ENCODE results near the gene ACVR1B.

Gene ACVR1B

DNA sequence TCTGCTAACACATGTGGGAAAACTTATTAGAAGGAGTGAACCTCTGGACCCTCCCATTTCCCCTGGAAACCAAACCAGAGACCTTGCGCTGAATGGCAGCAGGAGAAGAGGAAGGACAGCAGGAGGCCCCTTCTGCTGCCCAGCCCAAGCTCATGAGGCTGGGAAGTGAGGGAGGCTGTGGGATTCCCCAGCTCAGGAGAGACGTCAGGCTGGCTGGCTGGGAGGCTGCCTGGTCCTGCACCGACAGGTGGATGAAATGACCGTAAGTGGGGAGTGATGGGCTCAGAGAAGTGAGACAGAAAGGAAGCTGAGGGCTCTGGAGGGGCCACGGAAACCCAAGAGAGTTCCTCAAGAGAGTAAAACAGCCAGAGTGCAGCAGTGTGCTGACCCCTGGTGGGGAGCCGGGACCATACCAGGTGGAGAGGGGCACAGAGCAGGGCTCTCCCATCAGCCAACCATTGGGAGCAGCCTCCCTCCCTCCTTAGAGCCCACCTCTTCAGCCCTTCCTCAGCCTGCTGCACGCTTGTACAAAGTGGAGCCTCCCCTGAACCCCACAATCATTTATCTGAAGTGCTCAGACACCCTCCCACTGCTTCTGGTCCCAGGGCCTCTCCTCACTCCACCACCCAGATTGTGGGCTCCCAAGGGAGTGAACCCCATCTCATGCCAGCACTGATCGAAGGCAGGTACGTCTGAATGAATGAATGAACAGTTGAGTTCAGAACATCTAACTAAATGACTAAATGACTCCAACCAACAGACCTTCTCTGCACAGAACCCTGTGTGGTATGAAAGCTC is 69.2 kb downstream of the ACVR1B start:
- peak; percentile 46 for DNase-seq (ENCODE audit: low read depth)

DNA sequence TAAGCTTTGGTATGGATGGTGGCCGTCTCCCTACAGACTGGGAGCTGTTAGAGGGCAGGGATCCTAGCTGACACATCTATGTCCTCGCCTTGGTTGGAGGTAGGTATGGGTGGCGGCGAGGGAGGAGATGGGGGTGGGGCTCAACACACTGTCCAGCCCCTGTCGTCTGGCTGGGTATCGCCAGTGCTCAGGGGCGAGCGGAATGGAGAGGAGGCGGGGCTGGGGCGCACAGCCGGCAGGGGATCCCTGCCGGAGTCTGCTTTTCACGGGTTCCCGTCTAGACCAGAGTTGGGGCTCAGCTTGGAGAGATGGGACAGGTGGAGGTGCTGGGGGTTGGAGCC is 71.3 kb downstream of the ACVR1B start:
- DNase-seq (ENCODE audit: low read depth): no peak

DNA sequence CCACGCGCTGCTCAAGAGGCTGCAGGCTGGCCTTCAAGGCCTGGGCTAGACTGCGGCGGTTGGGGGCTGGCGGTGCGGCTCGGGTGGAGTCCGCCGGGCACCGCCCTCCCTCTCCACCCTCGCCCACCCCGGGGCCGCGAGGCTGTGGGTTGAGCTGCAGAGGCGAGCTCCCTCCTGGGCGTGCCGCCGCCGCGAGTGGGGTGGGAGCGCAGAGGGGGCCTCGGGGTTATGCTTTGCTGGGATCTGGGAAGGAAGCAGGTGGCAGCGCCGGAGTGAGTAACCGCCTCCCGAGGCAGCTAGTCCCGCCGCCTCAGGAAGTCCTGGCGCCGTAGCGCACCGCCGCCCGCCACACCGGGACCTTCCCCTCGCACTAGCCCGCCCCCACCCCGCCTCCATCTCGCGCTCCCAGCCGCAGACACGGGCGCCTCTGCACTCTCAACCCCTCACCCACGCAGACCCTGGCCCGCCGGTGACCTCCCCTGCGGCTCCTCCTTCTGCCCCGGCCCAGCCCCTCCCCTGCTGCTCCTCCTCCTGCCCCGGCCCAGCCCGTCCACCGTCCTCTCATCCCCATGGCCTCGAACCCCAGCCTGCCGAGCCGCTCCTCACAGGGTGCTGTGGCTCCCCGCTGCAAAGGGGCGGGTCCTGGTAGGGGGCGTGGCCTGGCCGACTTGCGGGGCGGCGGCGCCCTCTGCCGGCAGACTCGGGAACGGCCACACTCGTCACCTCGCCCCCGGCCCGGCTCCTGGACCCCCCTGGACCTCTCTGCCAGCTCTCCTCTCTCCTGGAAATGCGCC is 71.9 kb downstream of the ACVR1B start:
- peak; percentile 86 for DNase-seq (ENCODE audit: low read depth)

DNA sequence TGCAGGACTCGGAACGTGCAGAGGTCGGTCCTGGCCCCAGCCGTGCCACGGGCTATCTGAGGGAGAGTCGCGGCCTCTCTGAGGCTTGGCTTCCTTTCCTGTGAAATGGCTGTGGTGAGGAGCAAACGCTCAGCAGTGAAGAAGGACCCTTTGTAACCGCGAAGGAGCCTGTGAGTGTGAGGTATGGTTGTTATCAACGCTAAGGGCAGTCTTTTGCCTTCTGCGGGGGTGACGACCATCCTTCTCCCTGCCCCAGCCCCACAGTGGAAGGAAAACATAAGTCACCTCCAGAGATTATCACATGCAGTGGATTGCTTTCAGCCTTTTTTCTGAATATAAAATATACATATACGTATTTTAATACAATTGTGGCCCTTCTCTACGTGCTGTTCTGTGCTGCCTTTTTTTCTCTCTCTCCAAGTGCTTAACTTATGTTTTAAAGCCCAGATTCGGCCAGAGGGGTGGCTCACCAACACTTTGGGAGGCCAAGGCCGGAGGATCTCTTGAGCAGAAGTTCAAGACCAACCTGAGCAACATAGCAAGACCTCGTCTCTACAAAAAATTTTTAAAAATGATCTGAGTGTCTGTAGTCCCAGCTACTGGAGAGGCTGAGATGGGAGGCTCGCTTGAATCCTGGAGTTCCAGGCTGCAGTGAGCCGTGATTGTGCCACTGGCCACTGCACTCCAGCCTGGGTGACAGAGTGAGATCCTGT is 72.6 kb downstream of the ACVR1B start:
- no peak for DNase-seq (ENCODE audit: low read depth)

- DNase-seq (ENCODE audit: low read depth): peak; percentile 40
Observed at GRCh38 chr12:52024845-52025230, 73.3 kb downstream of the ACVR1B start.

GRCh38 chr12:52026263-52026662 is 74.8 kb downstream of the ACVR1B start:
- DNase-seq (ENCODE audit: low read depth): no peak

DNA sequence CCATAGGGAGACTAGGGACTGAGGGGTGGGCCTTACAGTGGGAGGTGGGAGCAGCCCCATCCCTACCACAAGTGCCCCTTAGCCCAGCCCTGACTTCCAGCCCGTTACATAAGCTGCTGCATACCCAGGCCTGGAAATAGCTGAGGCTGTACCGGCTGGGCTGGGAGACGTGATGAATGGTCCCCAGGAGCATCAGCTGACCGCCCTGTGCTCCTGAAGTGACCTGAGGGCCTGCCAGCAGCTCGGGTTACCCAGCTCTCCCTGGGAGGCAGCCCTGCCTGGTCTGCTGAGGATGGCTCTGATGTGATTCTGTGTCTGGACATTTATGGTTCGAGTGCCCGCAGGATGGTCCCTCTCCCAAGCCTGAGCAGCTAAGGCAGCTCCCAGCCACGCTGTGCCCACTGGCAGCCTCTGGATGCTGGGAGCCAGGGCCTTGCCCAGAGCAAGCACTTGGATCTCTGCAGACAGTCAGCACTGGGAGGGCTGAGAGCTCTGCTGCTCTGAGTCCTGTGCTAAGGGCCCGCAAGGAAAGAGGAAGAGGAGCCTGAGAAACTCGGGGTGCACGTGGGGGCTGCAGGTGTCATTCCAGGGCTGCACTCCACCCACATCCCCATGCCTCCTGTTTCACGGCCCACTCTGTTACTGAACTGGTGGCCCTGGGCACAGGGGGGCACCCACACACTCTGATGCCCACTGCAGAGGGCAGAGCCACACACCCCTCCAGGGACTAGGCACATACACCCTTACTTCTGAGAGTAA is 75.8 kb downstream of the ACVR1B start:
- DNase-seq (ENCODE audit: low read depth): no peak

DNA sequence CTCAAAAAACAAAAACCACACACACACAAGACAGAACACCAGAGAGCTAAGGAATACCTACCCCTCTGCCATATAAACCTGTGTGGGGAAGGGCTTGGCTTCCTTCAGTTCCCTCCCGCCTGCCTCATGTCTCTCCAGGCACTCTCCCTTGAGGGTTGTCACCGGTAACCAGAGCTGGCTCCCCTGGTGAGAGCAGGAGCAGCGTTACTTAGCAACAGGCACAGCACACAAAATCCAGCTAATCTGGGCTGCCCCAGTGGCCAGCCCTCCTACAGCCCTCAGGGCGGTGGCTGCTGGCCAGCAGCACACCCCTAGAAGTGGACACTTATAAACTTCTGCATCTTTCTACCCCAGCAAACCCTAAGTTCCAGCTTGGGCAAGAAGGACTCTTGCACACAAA is 78.2 kb downstream of the ACVR1B start:
- no peak for DNase-seq (ENCODE audit: low read depth)

GRCh38 chr12:52032446-52032803 is 80.9 kb downstream of the ACVR1B start:
- no peak for DNase-seq (ENCODE audit: low read depth)

DNA sequence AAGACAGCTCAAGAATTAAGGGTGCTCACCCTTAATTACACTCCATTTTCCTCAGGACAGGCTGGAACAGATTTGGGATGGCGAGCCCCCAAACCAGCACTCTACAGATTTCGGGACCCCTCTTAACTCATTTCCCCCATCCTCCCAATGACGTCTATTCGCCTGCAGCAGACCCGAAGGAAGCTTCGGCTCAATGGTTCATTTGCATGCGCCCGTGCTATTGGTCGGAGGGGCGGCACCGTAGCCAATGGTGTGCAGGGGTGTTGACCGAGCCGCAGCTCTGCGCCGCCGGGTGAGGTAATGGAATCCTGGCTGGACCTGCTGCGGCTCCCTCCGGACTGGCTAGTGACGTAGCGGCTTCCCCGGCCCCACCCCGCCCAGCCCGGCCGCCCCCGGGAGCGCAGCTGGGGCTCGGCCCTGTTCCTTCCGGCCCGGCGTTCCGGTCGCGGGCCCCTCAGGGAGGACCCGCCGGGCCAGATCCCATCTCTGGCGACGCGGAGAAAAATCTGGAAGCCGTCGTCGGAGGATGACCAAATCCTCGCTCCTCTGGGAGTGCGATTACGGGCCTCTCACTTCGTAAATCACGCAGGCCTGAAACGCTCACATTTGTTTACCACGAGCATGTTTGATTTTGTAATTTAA is 81.4 kb downstream of the ACVR1B start:
- peak; percentile 81 for DNase-seq (ENCODE audit: low read depth)

DNA sequence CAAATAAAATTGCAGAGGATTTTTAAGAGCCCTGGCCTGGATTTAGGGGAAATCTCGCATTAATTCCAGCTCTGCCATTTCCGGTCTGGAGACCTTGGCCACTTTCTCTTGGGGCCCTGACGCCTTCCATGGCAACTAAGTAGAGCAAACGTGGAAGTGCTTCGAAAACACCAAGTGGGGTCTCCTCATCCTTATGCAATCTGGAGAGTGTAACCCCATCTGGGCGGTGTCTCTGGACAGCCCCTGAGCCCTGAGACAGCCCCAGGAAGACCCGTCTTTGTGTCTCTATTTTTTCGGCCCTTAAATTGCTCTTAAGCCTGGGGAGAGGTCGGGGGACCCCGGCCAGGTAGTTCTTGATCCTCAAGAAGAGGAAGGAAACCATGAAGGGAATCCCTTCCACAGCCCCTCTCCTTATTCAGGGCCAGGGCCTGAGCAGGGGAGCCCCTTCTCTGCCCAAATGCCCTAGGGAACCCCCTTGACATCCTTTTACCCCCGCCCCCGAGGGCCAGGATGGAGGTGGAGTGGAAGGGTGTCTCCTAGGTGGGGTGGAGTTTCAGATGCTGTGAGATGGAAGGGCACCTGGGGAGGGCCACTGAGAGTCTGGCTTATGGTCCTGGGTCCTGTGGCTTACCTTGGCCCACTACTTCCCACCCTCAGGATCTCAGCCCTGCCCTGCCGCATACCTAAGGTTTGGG is 82.1 kb downstream of the ACVR1B start:
- DNase-seq (ENCODE audit: low read depth): no peak

- no peak for DNase-seq (ENCODE audit: low read depth)
Observed at GRCh38 chr12:52035190-52035589, 83.7 kb downstream of the ACVR1B start.

DNA sequence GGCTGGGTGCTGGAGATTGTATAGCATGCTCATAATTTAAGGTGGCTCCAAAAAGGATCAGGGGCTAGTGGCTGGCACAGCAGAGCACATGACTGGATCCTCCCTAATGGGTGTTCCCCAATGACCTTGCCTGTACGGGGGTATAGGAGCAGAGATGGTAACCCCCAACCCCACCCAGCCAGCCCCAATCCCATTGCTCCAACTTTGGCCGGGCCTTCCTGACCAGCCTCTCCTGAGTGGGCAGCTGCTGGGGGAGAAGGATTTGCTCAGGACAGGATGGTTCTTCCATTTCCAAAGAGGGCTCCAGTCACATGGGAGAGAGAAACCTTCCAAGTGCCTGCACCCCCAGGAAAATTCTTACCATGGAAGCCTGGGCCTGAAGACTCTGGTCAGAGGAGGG is 84.4 kb downstream of the ACVR1B start:
- no peak for DNase-seq (ENCODE audit: low read depth)

GRCh38 chr12:52036587-52037171 is 85.2 kb downstream of the ACVR1B start:
- DNase-seq (ENCODE audit: low read depth): peak; percentile 70

GRCh38 chr12:52037248-52037861 is 85.9 kb downstream of the ACVR1B start:
- DNase-seq (ENCODE audit: low read depth): no peak

GRCh38 chr12:52038447-52038846 is 86.9 kb downstream of the ACVR1B start:
- DNase-seq (ENCODE audit: low read depth): no peak

DNA sequence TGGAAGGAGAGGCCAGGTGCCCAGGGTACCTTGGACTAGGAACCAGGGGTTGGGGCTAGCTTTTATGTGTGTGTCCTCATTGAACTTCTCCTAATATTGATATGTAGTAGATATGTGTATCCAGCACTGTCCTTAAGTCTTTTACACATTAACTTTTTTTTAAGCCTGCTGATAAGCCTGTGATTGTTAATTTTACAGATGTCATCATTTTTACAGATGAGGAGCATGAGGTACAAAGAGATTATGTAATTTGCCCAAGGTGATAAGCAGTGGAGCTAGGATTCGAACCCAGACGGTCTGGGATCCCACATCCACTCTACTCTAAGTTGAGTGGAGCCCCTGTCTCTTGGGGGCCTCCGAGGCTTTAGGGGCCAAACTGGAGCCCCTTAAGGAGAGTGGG is 89.5 kb downstream of the ACVR1B start:
- no peak for DNase-seq (ENCODE audit: low read depth)

DNA sequence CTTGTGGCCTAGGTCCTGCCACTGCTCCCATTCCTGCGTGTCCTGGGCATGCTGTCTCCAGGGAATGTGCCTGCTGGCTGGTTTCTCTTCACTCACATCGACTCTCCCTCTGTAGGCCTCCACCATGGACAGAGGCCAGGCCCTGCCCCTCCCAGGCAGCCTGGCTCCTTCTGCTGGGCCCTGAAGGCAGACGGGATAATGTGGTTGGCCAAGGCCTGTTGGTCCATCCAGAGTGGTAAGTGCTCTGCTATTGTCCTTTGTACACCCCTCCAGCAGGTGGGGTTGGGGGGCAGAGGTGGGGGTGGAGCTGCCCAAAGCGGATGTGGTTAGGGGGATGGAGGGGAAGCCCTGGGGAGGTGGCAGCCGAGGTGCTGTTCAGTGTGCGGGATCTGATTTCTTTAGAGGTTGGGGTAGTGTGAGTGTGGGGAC is 90.2 kb downstream of the ACVR1B start:
- no peak for DNase-seq (ENCODE audit: low read depth)

DNA sequence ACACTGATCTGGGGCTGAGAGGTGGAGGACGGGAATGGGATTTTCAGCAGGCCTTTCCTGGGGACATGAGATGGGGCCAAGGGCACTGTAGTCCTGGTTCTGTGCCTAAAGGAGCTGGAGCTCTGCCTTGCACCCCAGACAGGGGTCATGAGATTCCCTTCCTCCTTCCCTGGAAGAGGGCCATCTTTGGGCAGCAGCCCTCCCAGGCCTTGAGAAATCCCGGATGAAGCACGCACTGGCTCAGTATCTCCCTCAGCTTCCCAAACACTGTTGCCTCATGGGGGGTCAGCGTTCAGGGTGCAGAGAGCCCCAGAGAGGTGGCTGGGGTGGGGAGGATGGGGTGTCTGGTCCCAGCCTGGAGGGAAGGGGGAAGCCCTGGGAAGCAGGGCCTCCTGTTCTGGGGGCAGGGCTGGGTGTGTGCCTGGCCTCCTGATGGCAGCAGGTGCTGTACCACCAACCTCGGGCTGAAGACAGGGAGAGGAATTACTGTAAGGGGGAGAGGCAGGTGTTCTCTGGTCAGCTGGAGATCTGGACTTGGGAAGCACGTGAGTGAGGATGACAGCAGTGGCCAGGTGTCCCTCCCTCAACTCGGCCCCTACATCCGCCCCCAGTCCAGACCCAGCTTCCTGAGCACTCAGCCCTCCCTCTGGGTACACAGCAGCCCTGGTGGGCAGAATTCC is 91.3 kb downstream of the ACVR1B start:
- DNase-seq (ENCODE audit: low read depth): no peak

Measured in activated T-cell treated with anti-CD3 and anti-CD28 coated beads for 24 hours (primary cell).